Endothelial cell of umbilical vein (primary cell): ENCODE results near the gene CHN1. TPM values are rescaled to one million over a fixed set of nuclear protein-coding genes. Genes with fewer than 3 reads are reported as not detected.

ENCODE experiments used
- BruUV-seq: library from RNA; stranded (reverse); fragments of 400-500 nt; replicated peaks from 2 replicates; lab custom pipeline; 2021; lab: Mats Ljungman, UMichigan
- CTCF ChIA-PET: fragments of 300-600, 350-600 bp; sonication (Branson Sonifier 250); formaldehyde crosslinking; loops from one replicate; lab custom pipeline; 2021; ENCODE audit warnings: antibody characterized with exemption, inconsistent platforms; lab: Charles Lee
- POLR2A ChIA-PET: fragments of 300-600, 350-600 bp; sonication (Branson Sonifier 250); formaldehyde crosslinking; loops from one replicate; lab custom pipeline; 2021; ENCODE audit warnings: antibody characterized with exemption, inconsistent platforms; lab: Charles Lee
- DNase-seq: peaks from one replicate; pipeline ENCODE4 v3.0.0-alpha.2; 2011; ENCODE audit warnings: low read depth, low spot score
- FAIRE-seq: peaks from 2 replicates; lab custom pipeline; 2011; peaks lifted over from hg19 to GRCh38; lab: Jason Lieb, UNC
- H2AFZ ChIP-seq: 2 replicates; pipeline ENCODE4 v1.6.0; 2012; ENCODE audit warnings: low read depth, low read length, control low read depth, inconsistent platforms
- H3K27ac ChIP-seq: 2 replicates; pipeline ENCODE4 v1.5.1; 2011; ENCODE audit warnings: low read depth, mild to moderate bottlenecking, control low read depth, low read length, moderate library complexity; ENCODE audit not compliant: insufficient read depth
- H3K27me3 ChIP-seq, 2 experiments: 2 replicates each; pipeline versions ENCODE4 v1.6.0 to v1.6.1; 2011; ENCODE audit warnings: low read length in 2 of 2, mixed read lengths in 1 of 2; ENCODE audit not compliant: control insufficient read depth in 2 of 2, insufficient read depth in 2 of 2
- H3K36me3 ChIP-seq, 2 experiments: 2 replicates in 1 of 2; 3 replicates in 1 of 2; pipeline ENCODE4 v1.5.1; 2011; ENCODE audit warnings: low read length in 2 of 2, mild to moderate bottlenecking in 1 of 2, moderate library complexity in 1 of 2; ENCODE audit not compliant: control insufficient read depth in 2 of 2, insufficient read depth in 2 of 2; ENCODE audit errors: extremely low read depth in 1 of 2
- H3K4me1 ChIP-seq: 3 replicates; pipeline ENCODE4 v1.5.1; 2011; ENCODE audit warnings: mild to moderate bottlenecking, low read length; ENCODE audit not compliant: control insufficient read depth, insufficient read depth; ENCODE audit errors: extremely low read depth
- H3K4me2 ChIP-seq: 2 replicates; pipeline ENCODE4 v1.6.1; 2011; ENCODE audit warnings: low read length, control low read depth, mixed read lengths; ENCODE audit not compliant: insufficient read depth
- H3K4me3 ChIP-seq, 3 experiments: fragments of 200-600 bp in 1 of 3; sonication (generic), shearing (Covaris generic) in 1 of 3; replicated peaks in 1 of 3; 2 replicates each; pipeline ENCODE4 v1.5.1; 2011 to 2016; ENCODE audit warnings: control low read depth in 3 of 3, low read length in 3 of 3, mild to moderate bottlenecking in 2 of 3, inconsistent platforms in 1 of 3, low read depth in 1 of 3, moderate library complexity in 1 of 3; ENCODE audit not compliant: insufficient read depth in 1 of 3
- H3K79me2 ChIP-seq: 2 replicates; pipeline ENCODE4 v1.6.0; 2012; ENCODE audit warnings: low read length, inconsistent platforms; ENCODE audit not compliant: control insufficient read depth, insufficient read depth
- H3K9ac ChIP-seq: replicated peaks from 2 replicates; pipeline ENCODE3; 2011; ENCODE audit warnings: low read length, control low read depth; ENCODE audit not compliant: insufficient read depth; ENCODE audit errors: extremely low read depth
- H3K9me1 ChIP-seq: replicated peaks from 3 replicates; pipeline ENCODE4 v1.6.0; 2011; ENCODE audit warnings: mild to moderate bottlenecking, low read length; ENCODE audit not compliant: control insufficient read depth, insufficient read depth; ENCODE audit errors: extremely low read depth
- H3K9me3 ChIP-seq: replicated peaks from 2 replicates; pipeline ENCODE4 v1.5.1; 2012; ENCODE audit warnings: low read length, inconsistent platforms; ENCODE audit not compliant: control insufficient read depth, insufficient read depth
- H4K20me1 ChIP-seq: replicated peaks from 2 replicates; pipeline ENCODE3; 2011; ENCODE audit warnings: mild to moderate bottlenecking, low read length; ENCODE audit not compliant: control insufficient read depth, insufficient read depth; ENCODE audit errors: extremely low read depth
- EZH2 ChIP-seq: IDR thresholded peaks from 2 replicates; pipeline ENCODE4 v1.6.1; 2012; ENCODE audit warnings: borderline replicate concordance, low read depth, mild to moderate bottlenecking, moderate library complexity, low read length, inconsistent platforms; ENCODE audit not compliant: severe bottlenecking
- FOS ChIP-seq: IDR thresholded peaks from 2 replicates; pipeline ENCODE4 v1.6.1; 2011; ENCODE audit warnings: mild to moderate bottlenecking, low read length, moderate library complexity, borderline replicate concordance; ENCODE audit not compliant: insufficient read depth
- GATA2 ChIP-seq: IDR thresholded peaks from 2 replicates; pipeline ENCODE4 v1.7.0; 2011; ENCODE audit warnings: low read depth, mild to moderate bottlenecking, moderate library complexity, mixed read lengths, low read length; ENCODE audit not compliant: insufficient read length, insufficient read depth
- JUN ChIP-seq: IDR thresholded peaks from 2 replicates; pipeline ENCODE4 v1.6.1; 2011; ENCODE audit warnings: borderline replicate concordance, low read depth; ENCODE audit not compliant: insufficient read length, insufficient read depth
- MYC ChIP-seq: IDR thresholded peaks from one replicate; pipeline ENCODE4 v1.6.1; 2011; ENCODE audit warnings: mild to moderate bottlenecking, low read depth, low read length
- POLR2A ChIP-seq: IDR thresholded peaks from 2 replicates; pipeline ENCODE4 v1.6.1; 2012; ENCODE audit warnings: low read depth, mild to moderate bottlenecking, control low read depth, low read length
- POLR2AphosphoS5 ChIP-seq: IDR thresholded peaks from 2 replicates; pipeline ENCODE4 v1.6.1; 2012; ENCODE audit warnings: low read depth, mild to moderate bottlenecking, control low read depth, low read length, moderate library complexity; ENCODE audit not compliant: insufficient read depth
- dilution Hi-C: fragments of 300-500 bp; cut with MboI; formaldehyde crosslinking; loops from one replicate; pipeline ENCODE4 v1.15.0; 2019; ENCODE audit warnings: low sequenced_read_pairs; ENCODE audit not compliant: extremely low pct_ligation_motif_present
- intact Hi-C: fragments of 100-400 bp; cut with micrococcal nuclease; formaldehyde crosslinking; loops from one replicate; pipeline ENCODE4 v1.10.0; 2022
- polyA plus RNA-seq, 4 experiments: library from polyadenylated mRNA; depleted of rRNA in 3 of 4; stranded (reverse) in 3 of 4; unstranded in 1 of 4; fragments of >200 nt; gene quantifications; 2 replicates each; pipeline versions ENCODE4 v1.2.1 to v1.2.3, GENCODE V29; 2011 to 2012; ENCODE audit warnings: missing spikeins in 1 of 4
- total RNA-seq: library from RNA; stranded (reverse); gene quantifications from 2 replicates; pipeline ENCODE4 v1.2.3, GENCODE V29; 2021
- TF ChIP-seq, protein P1 (sequence below): IDR thresholded peaks from 2 replicates; pipeline ENCODE4 v1.6.1; 2011; ENCODE audit not compliant: insufficient read depth, insufficient read length
- TF ChIP-seq, protein P2 (sequence below), 2 donors: IDR thresholded peaks; 1 replicate in 1 of 2; 2 replicates in 1 of 2; pipeline ENCODE4 v1.5.1; 2011; ENCODE audit warnings: low read length in 2 of 2, mild to moderate bottlenecking in 2 of 2, moderate library complexity in 2 of 2, control low read depth in 1 of 2, inconsistent platforms in 1 of 2, low read depth in 1 of 2; ENCODE audit not compliant: insufficient read depth in 1 of 2; ENCODE audit errors: extremely low read depth in 1 of 2

The CHN1 gene
- total and polyA plus RNA-seq, 2 donors (not counting 3 experiments of a cell fraction or from before 2014, with no cell fraction given): 23.3 to 24.9 TPM

DNA sequence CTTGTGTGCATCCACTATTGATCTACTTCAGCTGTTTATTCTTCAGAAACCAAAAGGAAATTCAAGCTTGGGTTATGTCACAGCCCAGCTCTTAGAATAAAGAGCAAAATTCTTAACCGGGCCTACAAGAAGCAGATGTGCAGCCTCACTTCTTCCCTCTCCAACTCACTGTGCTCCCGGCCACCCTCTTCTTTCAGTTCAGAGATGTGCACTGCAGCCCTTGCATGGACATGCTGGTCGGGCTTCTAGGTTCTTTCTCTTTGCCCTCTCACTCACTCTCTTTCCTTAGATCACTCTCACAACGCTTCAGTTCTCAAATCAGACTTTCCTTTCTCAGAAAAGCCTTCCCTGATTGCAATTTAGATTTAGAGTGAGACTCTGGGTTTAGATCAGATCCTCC lies 104.1 kb downstream of the CHN1 start:
- POLR2A ChIA-PET: no interaction called here

More for the DNA sequence above, 104.1 kb downstream of the CHN1 start:
- Histone ChIP-seq H3K27me3 (no peaks in the 10 kb centered on the region), H2AFZ (no peak overlapping the region), H3K9ac (no peak overlapping the region), H3K4me3 (no peak overlapping the region), H3K79me2 (no peaks in the 10 kb centered on the region), H3K9me1 (no peaks in the 10 kb centered on the region), H3K4me2 (no peak overlapping the region), H4K20me1 (no peaks in the 10 kb centered on the region), H3K4me1 (no peaks in the 10 kb centered on the region), H3K27ac (no peak overlapping the region), H3K36me3 (no peaks in the 10 kb centered on the region), H3K9me3 (no peaks in the 10 kb centered on the region)
- FAIRE-seq: no peak
- no peak for DNase-seq
- TF ChIP-seq, protein P1, sequence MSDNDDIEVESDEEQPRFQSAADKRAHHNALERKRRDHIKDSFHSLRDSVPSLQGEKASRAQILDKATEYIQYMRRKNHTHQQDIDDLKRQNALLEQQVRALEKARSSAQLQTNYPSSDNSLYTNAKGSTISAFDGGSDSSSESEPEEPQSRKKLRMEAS: no peak
- TF ChIP-seq, protein P2, sequence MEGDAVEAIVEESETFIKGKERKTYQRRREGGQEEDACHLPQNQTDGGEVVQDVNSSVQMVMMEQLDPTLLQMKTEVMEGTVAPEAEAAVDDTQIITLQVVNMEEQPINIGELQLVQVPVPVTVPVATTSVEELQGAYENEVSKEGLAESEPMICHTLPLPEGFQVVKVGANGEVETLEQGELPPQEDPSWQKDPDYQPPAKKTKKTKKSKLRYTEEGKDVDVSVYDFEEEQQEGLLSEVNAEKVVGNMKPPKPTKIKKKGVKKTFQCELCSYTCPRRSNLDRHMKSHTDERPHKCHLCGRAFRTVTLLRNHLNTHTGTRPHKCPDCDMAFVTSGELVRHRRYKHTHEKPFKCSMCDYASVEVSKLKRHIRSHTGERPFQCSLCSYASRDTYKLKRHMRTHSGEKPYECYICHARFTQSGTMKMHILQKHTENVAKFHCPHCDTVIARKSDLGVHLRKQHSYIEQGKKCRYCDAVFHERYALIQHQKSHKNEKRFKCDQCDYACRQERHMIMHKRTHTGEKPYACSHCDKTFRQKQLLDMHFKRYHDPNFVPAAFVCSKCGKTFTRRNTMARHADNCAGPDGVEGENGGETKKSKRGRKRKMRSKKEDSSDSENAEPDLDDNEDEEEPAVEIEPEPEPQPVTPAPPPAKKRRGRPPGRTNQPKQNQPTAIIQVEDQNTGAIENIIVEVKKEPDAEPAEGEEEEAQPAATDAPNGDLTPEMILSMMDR (IDR thresholded peaks at IDR 0.05; ENCODE audit: extremely low read depth in 1 of 2, insufficient read depth in 1 of 2, low read depth in 1 of 2, low read length in 2 of 2): no peak
- no peak for TF ChIP-seq MYC
- TF ChIP-seq JUN: no peak
- TF ChIP-seq FOS: no peak
- no peak for TF ChIP-seq GATA2
- no peak for TF ChIP-seq POLR2AphosphoS5
- no peak for TF ChIP-seq EZH2
- TF ChIP-seq POLR2A: no peak
- intact Hi-C loops: no loop called here
- no TSS peak for BruUV-seq
- dilution Hi-C loops: no loop called here
- CTCF ChIA-PET: interaction anchor here (1.2 to 1.6 kb wide), 3 partner anchors 11 to 130 kb away, joined by 4 to 7 read pairs (median 6); no protein-coding TSS in a partner anchor
